ENCODE measurements around the gene CD63. TPM values are rescaled to one million over a fixed set of nuclear protein-coding genes. Genes with fewer than 3 reads are reported as not detected.

The CD63 gene, protein sequence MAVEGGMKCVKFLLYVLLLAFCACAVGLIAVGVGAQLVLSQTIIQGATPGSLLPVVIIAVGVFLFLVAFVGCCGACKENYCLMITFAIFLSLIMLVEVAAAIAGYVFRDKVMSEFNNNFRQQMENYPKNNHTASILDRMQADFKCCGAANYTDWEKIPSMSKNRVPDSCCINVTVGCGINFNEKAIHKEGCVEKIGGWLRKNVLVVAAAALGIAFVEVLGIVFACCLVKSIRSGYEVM
- polyA plus RNA-seq (217 and 246 TPM in 2 replicates), polyA minus RNA-seq (108 and 122 TPM in 2 replicates)

DNA sequence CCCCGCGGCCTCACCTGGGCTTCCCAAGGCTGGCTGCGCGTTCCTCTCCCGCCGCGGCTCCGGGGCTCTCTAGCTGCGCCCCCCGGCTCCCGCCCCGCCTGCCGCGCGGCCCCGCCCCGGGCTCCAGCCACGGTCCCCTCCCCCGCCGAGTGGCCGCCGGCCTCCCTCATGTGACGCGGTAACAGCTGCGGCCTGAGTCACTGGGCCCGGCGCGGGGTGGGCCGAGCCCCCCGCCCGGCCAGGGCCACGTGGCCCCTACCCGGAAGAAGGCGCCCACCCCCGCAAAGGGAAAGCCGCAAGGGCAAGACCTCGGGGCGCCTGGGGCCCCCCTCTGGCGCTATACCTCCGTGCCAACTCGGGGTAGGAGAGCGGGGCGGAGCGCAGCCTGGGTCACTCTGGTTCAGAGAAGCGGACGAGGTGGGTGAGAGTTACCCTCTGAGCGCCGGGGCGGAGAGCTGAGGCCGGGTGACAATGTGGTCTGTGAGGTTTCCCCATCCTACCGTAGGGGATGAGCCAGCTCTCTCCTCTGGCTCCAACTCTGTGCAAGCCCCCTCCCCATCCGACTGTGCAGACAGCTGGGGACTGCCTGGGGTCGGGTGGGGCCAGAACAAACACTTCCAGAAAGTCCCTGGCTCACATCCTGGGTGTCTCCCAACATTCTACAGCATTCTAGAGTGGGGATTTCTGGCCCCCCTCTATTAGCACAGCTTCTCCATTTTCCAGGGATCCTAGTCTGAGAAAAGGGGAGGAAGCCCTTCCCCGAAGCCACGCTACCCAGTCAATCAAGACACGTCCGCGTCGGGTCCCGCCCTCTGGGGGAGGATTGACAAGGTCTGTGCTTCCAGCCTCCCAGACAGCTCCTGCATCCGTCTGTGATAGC, at the start of gene CD63:
CD63 (minus strand) TSS at position 71 of the 880 bp plus-strand sequence. CDS start 668 bp downstream, outside the sequence.
- Histone ChIP-seq H3F3A (ENCODE audit: insufficient read depth, low read length, poor library complexity, severe bottlenecking) (no peaks in the 10 kb centered on the region), H3K27ac (ENCODE audit: low read length) (peak within 1 kb of the TSS; percentile 100), H3K9ac (ENCODE audit: low read length) (peak within 1 kb of the TSS; percentile 97), H3K79me2 (replicated peaks; ENCODE audit: insufficient read depth, low read length) (peaks cover 24% of the 10 kb centered on the region), H3K9me3 (ENCODE audit: low read length) (no peaks in the 10 kb centered on the region), H3K27me3 (ENCODE audit: insufficient read depth, low read depth, low read length) (no peaks in the 10 kb centered on the region), H3K4me2 (ENCODE audit: low read length) (peak within 1 kb of the TSS; percentile 90), H3K36me3 (ENCODE audit: insufficient read depth, low read length) (peaks cover 3% of the 10 kb centered on the region), H2AFZ (ENCODE audit: low read depth, low read length) (peak within 1 kb of the TSS; percentile 79), H3K9me2 (ENCODE audit: insufficient read depth, low read length) (no peaks in the 10 kb centered on the region), H4K20me1 (ENCODE audit: insufficient read depth) (no peaks in the 10 kb centered on the region), H3K4me3 (ENCODE audit: low read length) (peak within 1 kb of the TSS; percentile 91)
- TF ChIP-seq POLR2AphosphoS5 (IDR thresholded peaks at IDR 0.05) = no peak
- TF ChIP-seq, protein P1, sequence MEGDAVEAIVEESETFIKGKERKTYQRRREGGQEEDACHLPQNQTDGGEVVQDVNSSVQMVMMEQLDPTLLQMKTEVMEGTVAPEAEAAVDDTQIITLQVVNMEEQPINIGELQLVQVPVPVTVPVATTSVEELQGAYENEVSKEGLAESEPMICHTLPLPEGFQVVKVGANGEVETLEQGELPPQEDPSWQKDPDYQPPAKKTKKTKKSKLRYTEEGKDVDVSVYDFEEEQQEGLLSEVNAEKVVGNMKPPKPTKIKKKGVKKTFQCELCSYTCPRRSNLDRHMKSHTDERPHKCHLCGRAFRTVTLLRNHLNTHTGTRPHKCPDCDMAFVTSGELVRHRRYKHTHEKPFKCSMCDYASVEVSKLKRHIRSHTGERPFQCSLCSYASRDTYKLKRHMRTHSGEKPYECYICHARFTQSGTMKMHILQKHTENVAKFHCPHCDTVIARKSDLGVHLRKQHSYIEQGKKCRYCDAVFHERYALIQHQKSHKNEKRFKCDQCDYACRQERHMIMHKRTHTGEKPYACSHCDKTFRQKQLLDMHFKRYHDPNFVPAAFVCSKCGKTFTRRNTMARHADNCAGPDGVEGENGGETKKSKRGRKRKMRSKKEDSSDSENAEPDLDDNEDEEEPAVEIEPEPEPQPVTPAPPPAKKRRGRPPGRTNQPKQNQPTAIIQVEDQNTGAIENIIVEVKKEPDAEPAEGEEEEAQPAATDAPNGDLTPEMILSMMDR (IDR thresholded peaks at IDR 0.05; ENCODE audit: poor library complexity, severe bottlenecking) = no peak
- TF ChIP-seq RAD21 (conservative IDR thresholded peaks at IDR 0.05) = no peak
- peak; percentile 69 for TF ChIP-seq EP300 (conservative IDR thresholded peaks at IDR 0.05; ENCODE audit: poor library complexity, severe bottlenecking)
- TF ChIP-seq MXI1 (conservative IDR thresholded peaks at IDR 0.05; ENCODE audit: poor library complexity, severe bottlenecking) = peak; percentile 58
- TF ChIP-seq EZH2 (IDR thresholded peaks at IDR 0.05; ENCODE audit: borderline replicate concordance, insufficient read depth, low read length, poor library complexity, severe bottlenecking) = no peak
- no peak for TF ChIP-seq SMC3 (conservative IDR thresholded peaks at IDR 0.05; ENCODE audit: poor library complexity)
- TF ChIP-seq, protein P2, sequence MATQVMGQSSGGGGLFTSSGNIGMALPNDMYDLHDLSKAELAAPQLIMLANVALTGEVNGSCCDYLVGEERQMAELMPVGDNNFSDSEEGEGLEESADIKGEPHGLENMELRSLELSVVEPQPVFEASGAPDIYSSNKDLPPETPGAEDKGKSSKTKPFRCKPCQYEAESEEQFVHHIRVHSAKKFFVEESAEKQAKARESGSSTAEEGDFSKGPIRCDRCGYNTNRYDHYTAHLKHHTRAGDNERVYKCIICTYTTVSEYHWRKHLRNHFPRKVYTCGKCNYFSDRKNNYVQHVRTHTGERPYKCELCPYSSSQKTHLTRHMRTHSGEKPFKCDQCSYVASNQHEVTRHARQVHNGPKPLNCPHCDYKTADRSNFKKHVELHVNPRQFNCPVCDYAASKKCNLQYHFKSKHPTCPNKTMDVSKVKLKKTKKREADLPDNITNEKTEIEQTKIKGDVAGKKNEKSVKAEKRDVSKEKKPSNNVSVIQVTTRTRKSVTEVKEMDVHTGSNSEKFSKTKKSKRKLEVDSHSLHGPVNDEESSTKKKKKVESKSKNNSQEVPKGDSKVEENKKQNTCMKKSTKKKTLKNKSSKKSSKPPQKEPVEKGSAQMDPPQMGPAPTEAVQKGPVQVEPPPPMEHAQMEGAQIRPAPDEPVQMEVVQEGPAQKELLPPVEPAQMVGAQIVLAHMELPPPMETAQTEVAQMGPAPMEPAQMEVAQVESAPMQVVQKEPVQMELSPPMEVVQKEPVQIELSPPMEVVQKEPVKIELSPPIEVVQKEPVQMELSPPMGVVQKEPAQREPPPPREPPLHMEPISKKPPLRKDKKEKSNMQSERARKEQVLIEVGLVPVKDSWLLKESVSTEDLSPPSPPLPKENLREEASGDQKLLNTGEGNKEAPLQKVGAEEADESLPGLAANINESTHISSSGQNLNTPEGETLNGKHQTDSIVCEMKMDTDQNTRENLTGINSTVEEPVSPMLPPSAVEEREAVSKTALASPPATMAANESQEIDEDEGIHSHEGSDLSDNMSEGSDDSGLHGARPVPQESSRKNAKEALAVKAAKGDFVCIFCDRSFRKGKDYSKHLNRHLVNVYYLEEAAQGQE (IDR thresholded peaks at IDR 0.05; ENCODE audit: borderline replicate concordance) = no peak
- peak; percentile 80 for TF ChIP-seq TAF1 (IDR thresholded peaks at IDR 0.05; ENCODE audit: low read depth)

DNA sequence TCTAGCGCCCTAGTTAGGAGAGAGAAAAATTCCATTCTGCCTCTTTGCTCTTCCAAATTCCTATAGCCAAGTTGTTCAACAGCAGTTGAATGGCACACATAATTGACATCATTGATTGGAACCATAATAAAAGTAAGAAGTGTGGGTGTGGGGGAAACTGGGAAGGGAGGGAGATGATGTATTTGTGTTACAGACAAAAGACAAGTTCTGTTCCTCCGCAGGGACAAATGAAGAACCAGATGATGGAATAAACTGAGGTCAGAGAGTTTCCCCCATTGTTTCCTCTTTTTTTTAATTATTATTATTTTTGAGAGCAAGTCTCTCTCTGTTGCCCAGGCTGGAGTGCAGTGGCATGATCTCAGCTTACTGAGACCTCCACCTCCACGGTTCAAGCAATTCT, 49.0 kb upstream of the CD63 start:
- no peak overlapping the region for H3K4me3 ChIP-seq (ENCODE audit: low read length)
- H3K4me2 ChIP-seq (ENCODE audit: low read length) = no peak overlapping the region
- H3K9me3 ChIP-seq (ENCODE audit: low read length) = no peaks in the 10 kb centered on the region
- TF ChIP-seq, protein P1 (IDR thresholded peaks at IDR 0.05; ENCODE audit: poor library complexity, severe bottlenecking) = no peak
- TF ChIP-seq POLR2AphosphoS5 (IDR thresholded peaks at IDR 0.05) = no peak
- TF ChIP-seq TAF1 (IDR thresholded peaks at IDR 0.05; ENCODE audit: low read depth) = no peak
- TF ChIP-seq, protein P2 (IDR thresholded peaks at IDR 0.05; ENCODE audit: borderline replicate concordance) = no peak
- TF ChIP-seq RAD21 (conservative IDR thresholded peaks at IDR 0.05) = no peak
- no peak for TF ChIP-seq MXI1 (conservative IDR thresholded peaks at IDR 0.05; ENCODE audit: poor library complexity, severe bottlenecking)
- TF ChIP-seq EP300 (conservative IDR thresholded peaks at IDR 0.05; ENCODE audit: poor library complexity, severe bottlenecking) = no peak
- H2AFZ ChIP-seq (ENCODE audit: low read depth, low read length) = no peak overlapping the region
- H3K36me3 ChIP-seq (ENCODE audit: insufficient read depth, low read length) = no peaks in the 10 kb centered on the region
- no peak overlapping the region for H3K27ac ChIP-seq (ENCODE audit: low read length)
- no peaks in the 10 kb centered on the region for H3K9me2 ChIP-seq (ENCODE audit: insufficient read depth, low read length)
- H3K9ac ChIP-seq (ENCODE audit: low read length) = no peak overlapping the region
- no peaks in the 10 kb centered on the region for H3K27me3 ChIP-seq (ENCODE audit: insufficient read depth, low read depth, low read length)
- H3F3A ChIP-seq (ENCODE audit: insufficient read depth, low read length, poor library complexity, severe bottlenecking) = no peaks in the 10 kb centered on the region
- no peaks in the 10 kb centered on the region for H3K79me2 ChIP-seq (replicated peaks; ENCODE audit: insufficient read depth, low read length)
- H4K20me1 ChIP-seq (ENCODE audit: insufficient read depth) = no peaks in the 10 kb centered on the region
